ENCODE results near the gene UBTD1. TPM values are rescaled to one million over a fixed set of nuclear protein-coding genes. Genes with fewer than 3 reads are reported as not detected.

The UBTD1 gene
- total and polyA plus RNA-seq, 10 of the 15 experiments (the other 5 are each of a cell fraction or from before 2014, with no cell fraction given): 0.04 to 1.5 (median 1.2) TPM; not detected in 1

DNA sequence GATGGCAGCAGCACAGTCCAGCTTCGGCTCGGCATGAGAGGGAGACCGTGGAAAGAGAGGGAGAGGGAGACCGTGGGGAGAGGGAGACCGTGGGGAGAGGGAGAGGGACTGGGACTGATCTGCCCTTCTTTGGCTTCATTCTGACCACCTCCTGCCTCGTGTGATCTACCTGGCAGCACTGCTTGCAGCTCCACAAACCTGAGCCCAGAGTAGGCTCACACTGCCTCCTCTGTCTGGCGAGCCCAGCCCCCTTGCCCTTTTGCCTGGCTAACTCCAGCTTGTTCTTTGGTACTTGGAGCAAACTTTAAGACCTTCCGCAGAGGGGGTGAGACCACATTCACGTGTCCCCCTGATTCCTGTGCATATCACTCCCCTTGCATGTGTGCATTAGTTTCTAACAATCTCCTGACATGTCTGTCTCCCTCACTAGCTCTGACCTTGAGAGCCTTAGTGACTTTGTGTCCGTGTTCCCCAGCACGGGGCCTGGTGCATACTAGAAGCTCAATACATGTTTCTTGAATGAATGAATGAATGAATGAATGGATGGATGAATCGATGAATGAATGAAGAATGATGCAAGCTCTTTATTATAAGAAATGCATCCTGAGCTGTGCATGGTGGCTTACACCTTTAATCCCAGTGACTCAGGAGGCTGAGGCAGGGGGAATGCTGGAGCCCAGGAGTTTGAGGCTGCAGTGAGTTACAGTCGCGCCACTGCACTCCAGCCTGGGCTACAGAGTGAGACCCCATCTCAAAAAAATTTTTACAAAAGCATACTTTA, 31.2 kb downstream of the UBTD1 start:
- POLR2A ChIA-PET: no interaction called here
- H3K4me3 ChIP-seq: no peak overlapping the region
- in situ Hi-C loops (cut with MboI) (no loop called here), intact Hi-C loops (cut with micrococcal nuclease; ENCODE audit: unreplicated experiment) (no loop called here)
- ATAC-seq (no peak), FAIRE-seq (no peak), DNase-seq (ENCODE audit: low read depth, low spot score) (no peak)
- RAD21 ChIA-PET (ENCODE audit: unreplicated experiment): interaction anchor here (1.2 kb wide), 1 partner anchor 24 kb away, joined by 3 read pairs; no protein-coding TSS in a partner anchor
- SMC1A ChIA-PET (ENCODE audit: uncharacterized antibody, unreplicated experiment): no interaction called here
- H3K9me3 ChIP-seq (replicated peaks; ENCODE audit: control insufficient read depth, insufficient read depth, low read length): no peaks in the 10 kb centered on the region
- no peak overlapping the region for H3K27ac ChIP-seq (ENCODE audit: control insufficient read depth, insufficient read depth)
- no peak overlapping the region for H3K4me2 ChIP-seq (ENCODE audit: control insufficient read depth, insufficient read depth)
- H3K79me2 ChIP-seq (ENCODE audit: control insufficient read depth, insufficient read depth, low read length): no peaks in the 10 kb centered on the region
- no peaks in the 10 kb centered on the region for H4K20me1 ChIP-seq (ENCODE audit: control insufficient read depth, insufficient read depth)
- H3K9ac ChIP-seq (ENCODE audit: control insufficient read depth, insufficient read depth, low read length): no peak overlapping the region
- no peaks in the 10 kb centered on the region for H3K4me1 ChIP-seq (ENCODE audit: control insufficient read depth, insufficient read depth, low read length)
- CTCF ChIA-PET: no interaction called here
- BruUV-seq (replicated peaks): no TSS peak
- H3K27me3 ChIP-seq (replicated peaks in 1 of 2; ENCODE audit: control insufficient read depth in 2 of 2, insufficient read depth in 2 of 2, low read length in 1 of 2): no peaks in the 10 kb centered on the region; a peak in 1 of 4 replicates
- 52% methylated on average over 13 of the region's 14 CpGs for WGBS (ENCODE audit: insufficient coverage, insufficient replicate concordance, low lambda C conversion rate, missing lambda C conversion rate)
- no peaks in the 10 kb centered on the region for H3K36me3 ChIP-seq (ENCODE audit: control insufficient read depth in 2 of 2, insufficient read depth in 2 of 2, low read length in 1 of 2)
- TF ChIP-seq ZNF24 (IDR thresholded peaks at IDR 0.05) (peak; percentile 52; the same call in 1 of the 2 replicates), NRF1 (conservative IDR thresholded peaks at IDR 0.05; ENCODE audit: low read depth, low read length) (no peak)
- H2AFZ ChIP-seq (ENCODE audit: control insufficient read depth, low read depth, low read length): no peak overlapping the region

DNA sequence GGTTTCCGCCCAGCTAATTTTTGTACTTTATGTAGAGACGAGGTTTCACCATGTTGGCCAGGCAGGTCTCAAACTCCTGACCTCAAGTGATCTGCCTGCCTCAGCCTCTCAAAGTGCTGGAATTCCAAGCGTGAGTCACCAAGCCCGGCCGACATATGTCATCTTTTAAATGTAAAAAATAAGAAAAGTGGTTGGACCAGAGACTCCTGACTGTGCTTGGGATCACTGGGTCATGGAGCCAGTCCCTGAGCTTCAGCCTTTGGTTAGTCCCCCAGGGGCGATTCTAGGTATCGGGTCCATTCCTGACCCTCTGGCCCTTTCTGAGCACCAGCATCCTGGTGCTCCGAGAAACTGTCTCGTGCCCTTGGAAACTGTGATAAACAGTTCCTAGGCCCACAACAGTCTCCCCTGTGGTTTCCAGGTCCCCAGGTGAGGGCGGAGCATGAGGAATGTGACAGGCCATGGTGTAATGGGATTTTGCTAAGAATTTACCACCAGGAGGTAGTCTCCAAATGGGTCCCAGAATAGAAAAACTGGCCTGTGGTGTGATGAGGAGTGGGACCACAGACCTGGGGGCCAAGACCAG, 32.8 kb downstream of the UBTD1 start:
- H3K4me2 ChIP-seq (ENCODE audit: control insufficient read depth, insufficient read depth): no peak overlapping the region
- POLR2A ChIA-PET: no interaction called here
- DNase-seq (ENCODE audit: low read depth, low spot score): no peak
- no peak for FAIRE-seq
- no peaks in the 10 kb centered on the region for H4K20me1 ChIP-seq (ENCODE audit: control insufficient read depth, insufficient read depth)
- 69% methylated on average over 10 of the region's 10 CpGs for WGBS (ENCODE audit: insufficient coverage, insufficient replicate concordance, low lambda C conversion rate, missing lambda C conversion rate)
- intact Hi-C loops (cut with micrococcal nuclease; ENCODE audit: unreplicated experiment) (no loop called here), in situ Hi-C loops (cut with MboI) (no loop called here)
- CTCF ChIA-PET: no interaction called here
- SMC1A ChIA-PET (ENCODE audit: uncharacterized antibody, unreplicated experiment): no interaction called here
- no peak overlapping the region for H3K27ac ChIP-seq (ENCODE audit: control insufficient read depth, insufficient read depth)
- RAD21 ChIA-PET (ENCODE audit: unreplicated experiment): no interaction called here
- no peak overlapping the region for H2AFZ ChIP-seq (ENCODE audit: control insufficient read depth, low read depth, low read length)
- no peaks in the 10 kb centered on the region for H3K9me3 ChIP-seq (replicated peaks; ENCODE audit: control insufficient read depth, insufficient read depth, low read length)
- no peak for ATAC-seq
- H3K27me3 ChIP-seq (replicated peaks in 1 of 2; ENCODE audit: control insufficient read depth in 2 of 2, insufficient read depth in 2 of 2, low read length in 1 of 2): no peaks in the 10 kb centered on the region
- H3K9ac ChIP-seq (ENCODE audit: control insufficient read depth, insufficient read depth, low read length): no peak overlapping the region
- no TSS peak for BruUV-seq (replicated peaks)
- H3K4me1 ChIP-seq (ENCODE audit: control insufficient read depth, insufficient read depth, low read length): no peaks in the 10 kb centered on the region
- H3K4me3 ChIP-seq: no peak overlapping the region
- no peaks in the 10 kb centered on the region for H3K36me3 ChIP-seq (ENCODE audit: control insufficient read depth in 2 of 2, insufficient read depth in 2 of 2, low read length in 1 of 2)
- no peaks in the 10 kb centered on the region for H3K79me2 ChIP-seq (ENCODE audit: control insufficient read depth, insufficient read depth, low read length)
- no peak for TF ChIP-seq BACH1 (IDR thresholded peaks at IDR 0.05; ENCODE audit: borderline replicate concordance)
- no peak for TF ChIP-seq ATF3 (IDR thresholded peaks at IDR 0.05; ENCODE audit: borderline replicate concordance, extremely low read depth, low read depth, low read length)
- TF ChIP-seq, protein P1, sequence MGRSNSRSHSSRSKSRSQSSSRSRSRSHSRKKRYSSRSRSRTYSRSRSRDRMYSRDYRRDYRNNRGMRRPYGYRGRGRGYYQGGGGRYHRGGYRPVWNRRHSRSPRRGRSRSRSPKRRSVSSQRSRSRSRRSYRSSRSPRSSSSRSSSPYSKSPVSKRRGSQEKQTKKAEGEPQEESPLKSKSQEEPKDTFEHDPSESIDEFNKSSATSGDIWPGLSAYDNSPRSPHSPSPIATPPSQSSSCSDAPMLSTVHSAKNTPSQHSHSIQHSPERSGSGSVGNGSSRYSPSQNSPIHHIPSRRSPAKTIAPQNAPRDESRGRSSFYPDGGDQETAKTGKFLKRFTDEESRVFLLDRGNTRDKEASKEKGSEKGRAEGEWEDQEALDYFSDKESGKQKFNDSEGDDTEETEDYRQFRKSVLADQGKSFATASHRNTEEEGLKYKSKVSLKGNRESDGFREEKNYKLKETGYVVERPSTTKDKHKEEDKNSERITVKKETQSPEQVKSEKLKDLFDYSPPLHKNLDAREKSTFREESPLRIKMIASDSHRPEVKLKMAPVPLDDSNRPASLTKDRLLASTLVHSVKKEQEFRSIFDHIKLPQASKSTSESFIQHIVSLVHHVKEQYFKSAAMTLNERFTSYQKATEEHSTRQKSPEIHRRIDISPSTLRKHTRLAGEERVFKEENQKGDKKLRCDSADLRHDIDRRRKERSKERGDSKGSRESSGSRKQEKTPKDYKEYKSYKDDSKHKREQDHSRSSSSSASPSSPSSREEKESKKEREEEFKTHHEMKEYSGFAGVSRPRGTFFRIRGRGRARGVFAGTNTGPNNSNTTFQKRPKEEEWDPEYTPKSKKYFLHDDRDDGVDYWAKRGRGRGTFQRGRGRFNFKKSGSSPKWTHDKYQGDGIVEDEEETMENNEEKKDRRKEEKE (IDR thresholded peaks at IDR 0.05): no peak
- no peak for TF ChIP-seq E4F1 (IDR thresholded peaks at IDR 0.05; ENCODE audit: borderline replicate concordance, partially characterized antibody)

Measured in GM12878 (cell line).